Body of pancreas (tissue), 4 donors: ENCODE results near the gene DLX5.

Source experiments
- POLR2A ChIP-seq, 3 donors: fragments of 450-650 bp; IDR thresholded peaks; one replicate each; pipeline ENCODE4 v1.6.1; 2016; ENCODE audit warnings: antibody characterized with exemption in 3 of 3, mild to moderate bottlenecking in 2 of 3
- TF ChIP-seq, protein P1 (sequence below), 7 experiments: fragments of 450-650 bp in 4 of 7; fragments of 200-600 bp in 3 of 7; sonication (generic) in 3 of 7; IDR thresholded peaks; one replicate each; pipeline ENCODE4 v1.5.1; 2016 to 2019; ENCODE audit warnings: antibody characterized with exemption in 7 of 7

DNA sequence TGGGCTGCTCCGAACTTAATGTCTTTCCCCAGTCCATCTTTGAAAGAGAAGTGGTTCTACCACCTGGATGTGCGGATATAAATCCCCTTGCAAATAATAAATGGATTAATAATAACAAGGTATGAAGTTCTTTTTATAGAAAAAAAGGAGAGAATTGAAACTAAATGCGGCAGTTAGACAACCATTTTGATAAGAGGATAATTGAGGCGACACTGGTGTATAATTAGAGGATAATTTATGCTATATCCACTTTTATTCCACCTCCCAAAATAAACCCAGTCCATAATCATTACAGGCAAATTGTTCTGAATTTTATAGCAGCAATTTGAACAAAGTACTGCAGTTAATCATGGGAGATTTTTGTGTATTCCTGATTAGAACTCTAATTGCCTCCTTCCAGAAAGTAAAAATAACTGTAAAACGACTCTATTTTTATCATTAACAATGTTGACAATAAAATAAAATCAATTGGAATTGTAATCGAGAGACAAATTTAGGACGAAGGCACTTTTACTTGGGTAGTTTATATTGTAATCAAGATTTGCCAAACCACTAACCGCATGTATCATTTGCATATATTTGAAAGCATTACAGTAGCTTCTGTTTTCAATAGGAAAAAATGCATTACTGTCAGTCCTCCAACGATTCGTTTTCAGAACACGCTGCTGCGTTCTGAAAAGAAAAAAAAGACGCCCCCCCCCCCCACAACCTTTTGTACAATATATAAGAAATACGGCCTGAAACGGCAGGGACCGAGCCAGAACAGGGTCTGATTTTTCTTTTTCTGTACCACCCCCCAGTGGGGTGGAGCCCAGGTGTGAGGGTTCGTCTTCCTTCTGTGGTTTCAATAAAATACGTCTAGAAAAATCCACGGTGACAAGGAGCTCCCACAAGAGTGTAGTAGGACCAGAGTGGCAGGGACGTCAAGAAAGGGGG is 20.1 kb downstream of the DLX5 start:
- TF ChIP-seq, protein P1, sequence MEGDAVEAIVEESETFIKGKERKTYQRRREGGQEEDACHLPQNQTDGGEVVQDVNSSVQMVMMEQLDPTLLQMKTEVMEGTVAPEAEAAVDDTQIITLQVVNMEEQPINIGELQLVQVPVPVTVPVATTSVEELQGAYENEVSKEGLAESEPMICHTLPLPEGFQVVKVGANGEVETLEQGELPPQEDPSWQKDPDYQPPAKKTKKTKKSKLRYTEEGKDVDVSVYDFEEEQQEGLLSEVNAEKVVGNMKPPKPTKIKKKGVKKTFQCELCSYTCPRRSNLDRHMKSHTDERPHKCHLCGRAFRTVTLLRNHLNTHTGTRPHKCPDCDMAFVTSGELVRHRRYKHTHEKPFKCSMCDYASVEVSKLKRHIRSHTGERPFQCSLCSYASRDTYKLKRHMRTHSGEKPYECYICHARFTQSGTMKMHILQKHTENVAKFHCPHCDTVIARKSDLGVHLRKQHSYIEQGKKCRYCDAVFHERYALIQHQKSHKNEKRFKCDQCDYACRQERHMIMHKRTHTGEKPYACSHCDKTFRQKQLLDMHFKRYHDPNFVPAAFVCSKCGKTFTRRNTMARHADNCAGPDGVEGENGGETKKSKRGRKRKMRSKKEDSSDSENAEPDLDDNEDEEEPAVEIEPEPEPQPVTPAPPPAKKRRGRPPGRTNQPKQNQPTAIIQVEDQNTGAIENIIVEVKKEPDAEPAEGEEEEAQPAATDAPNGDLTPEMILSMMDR (IDR thresholded peaks at IDR 0.05) = no peak
- no peak for TF ChIP-seq POLR2A (IDR thresholded peaks at IDR 0.05)
